Measurements from ENCODE around the gene PCIF1.
A peak's percentile ranks its signal among the peaks of the same experiment; 100 is the strongest.

Gene PCIF1

DNA sequence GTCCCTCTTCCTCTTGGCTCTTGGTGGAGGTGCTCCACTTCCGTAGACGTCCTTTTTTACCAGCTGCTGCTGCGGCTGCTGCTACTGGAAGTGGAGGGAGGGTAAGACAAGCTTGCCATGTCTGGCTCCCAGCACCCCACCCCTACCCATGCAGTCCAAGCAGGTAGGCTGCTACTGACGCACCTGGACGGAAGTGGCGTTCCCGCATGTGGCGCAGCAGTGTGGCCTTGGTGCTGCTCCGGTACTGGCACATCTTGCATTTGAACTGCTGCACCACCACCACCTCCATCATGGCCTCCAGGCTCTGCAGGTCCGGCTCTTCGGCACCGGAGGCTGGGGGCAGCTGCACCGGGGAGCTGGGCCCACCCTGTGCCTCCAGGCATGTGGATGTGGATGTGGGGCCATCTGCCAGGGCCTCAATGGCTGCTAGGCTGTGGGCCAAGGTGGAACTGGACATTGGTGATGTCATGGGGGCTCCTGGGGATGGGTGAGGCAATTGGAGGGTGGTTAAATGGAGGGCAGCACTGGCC lies 33.1 kb downstream of the PCIF1 start:
- Histone ChIP-seq H3K36me3 (ENCODE audit: control insufficient read depth in 2 of 2, insufficient read depth in 1 of 2, low read length in 2 of 2) (peaks cover 0 to 77% of the 10 kb centered on the region in 2 experiments; a peak in 2 of 3 replicates), H3K27ac (ENCODE audit: extremely low read depth, low read depth, low read length) (no peak overlapping the region), H3K4me3 (ENCODE audit: low read depth, low read length) (no peak overlapping the region), H3K4me1 (ENCODE audit: control insufficient read depth, insufficient read depth, low read length) (no peaks in the 10 kb centered on the region), H3K9me3 (ENCODE audit: control insufficient read depth, insufficient read depth, low read depth, low read length) (no peaks in the 10 kb centered on the region)
- TF ChIP-seq ZNF660 (tag by site-specific recombination; IDR thresholded peaks at IDR 0.05) (no peak), ZNF792 (tag by site-specific recombination; IDR thresholded peaks at IDR 0.05) (no peak), ZNF416 (tag by site-specific recombination; IDR thresholded peaks at IDR 0.05) (no peak)
- POLR2A ChIA-PET, result interaction anchor here (0.5 to 0.6 kb wide), 2 partner anchors 13 to 101 kb away, joined by 4 to 6 read pairs; no protein-coding TSS in a partner anchor
- CTCF ChIA-PET, result no interaction called here

DNA sequence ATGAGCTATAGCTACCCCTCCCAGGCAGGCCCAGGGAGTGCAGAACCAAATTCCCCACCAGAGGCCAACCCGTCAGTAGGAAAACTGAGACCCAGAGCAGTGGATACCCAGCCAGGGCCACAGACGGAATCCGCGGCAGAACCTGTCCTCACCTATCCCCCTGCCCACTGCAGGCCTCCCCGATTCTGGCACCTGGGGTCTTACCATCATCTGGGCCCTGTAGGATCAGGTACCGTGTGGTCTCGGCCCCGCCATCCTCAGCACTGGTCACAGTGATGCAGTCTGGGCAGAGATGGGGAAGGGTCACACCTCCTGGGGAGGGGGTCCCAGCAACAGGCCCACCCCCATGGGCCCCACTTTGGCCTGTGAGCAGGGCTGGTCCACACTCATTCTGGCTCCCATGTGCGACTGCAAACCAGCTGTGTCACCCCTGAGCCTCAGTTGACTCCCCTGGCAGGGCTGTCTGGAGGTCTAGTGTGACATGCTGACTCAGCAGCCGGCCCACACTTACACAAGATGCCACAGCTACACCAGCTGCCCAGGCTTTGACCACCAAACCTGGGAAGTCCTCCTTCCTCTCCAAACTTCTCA lies 33.7 kb downstream of the PCIF1 start:
- H3K27ac ChIP-seq (ENCODE audit: extremely low read depth, low read depth, low read length), result no peak overlapping the region
- no peak for TF ChIP-seq ZNF121 (tag by site-specific recombination; IDR thresholded peaks at IDR 0.05)
- TF ChIP-seq ZNF416 (tag by site-specific recombination; IDR thresholded peaks at IDR 0.05), result no peak
- TF ChIP-seq, protein P1, sequence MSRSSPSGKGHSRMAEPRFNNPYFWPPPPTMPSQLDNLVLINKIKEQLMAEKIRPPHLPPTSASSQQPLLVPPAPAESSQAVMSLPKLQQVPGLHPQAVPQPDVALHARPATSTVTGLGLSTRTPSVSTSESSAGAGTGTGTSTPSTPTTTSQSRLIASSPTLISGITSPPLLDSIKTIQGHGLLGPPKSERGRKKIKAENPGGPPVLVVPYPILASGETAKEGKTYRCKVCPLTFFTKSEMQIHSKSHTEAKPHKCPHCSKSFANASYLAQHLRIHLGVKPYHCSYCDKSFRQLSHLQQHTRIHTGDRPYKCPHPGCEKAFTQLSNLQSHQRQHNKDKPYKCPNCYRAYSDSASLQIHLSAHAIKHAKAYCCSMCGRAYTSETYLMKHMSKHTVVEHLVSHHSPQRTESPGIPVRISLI (tag by site-specific recombination; IDR thresholded peaks at IDR 0.05), result no peak
- TF ChIP-seq OSR2 (tag by site-specific recombination; IDR thresholded peaks at IDR 0.05), result no peak
- TF ChIP-seq, protein P2, sequence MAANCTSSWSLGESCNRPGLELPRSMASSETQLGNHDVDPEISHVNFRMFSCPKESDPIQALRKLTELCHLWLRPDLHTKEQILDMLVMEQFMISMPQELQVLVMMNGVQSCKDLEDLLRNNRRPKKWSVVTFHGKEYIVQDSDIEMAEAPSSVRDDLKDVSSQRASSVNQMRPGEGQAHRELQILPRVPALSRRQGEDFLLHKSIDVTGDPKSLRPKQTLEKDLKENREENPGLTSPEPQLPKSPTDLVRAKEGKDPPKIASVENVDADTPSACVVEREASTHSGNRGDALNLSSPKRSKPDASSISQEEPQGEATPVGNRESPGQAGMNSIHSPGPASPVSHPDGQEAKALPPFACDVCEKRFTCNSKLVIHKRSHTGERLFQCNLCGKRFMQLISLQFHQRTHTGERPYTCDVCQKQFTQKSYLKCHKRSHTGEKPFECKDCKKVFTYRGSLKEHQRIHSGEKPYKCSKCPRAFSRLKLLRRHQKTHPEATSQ (tag by site-specific recombination; IDR thresholded peaks at IDR 0.05), result no peak
- peaks cover 0 to 72% of the 10 kb centered on the region in 2 experiments; a peak in 2 of 3 replicates for H3K36me3 ChIP-seq (ENCODE audit: control insufficient read depth in 2 of 2, insufficient read depth in 1 of 2, low read length in 2 of 2)
- H3K4me3 ChIP-seq (ENCODE audit: low read depth, low read length), result no peak overlapping the region
- ChIA-PET POLR2A (interaction anchor here (0.6 kb wide), 1 partner anchor 102 kb away, joined by 6 read pairs; no protein-coding TSS in a partner anchor), CTCF (interaction anchor here (1.1 to 3.5 kb wide), 9 partner anchors 8 to 172 kb away, joined by 3 to 26 read pairs (median 14); partner anchors contain the start of gene PCIF1)
- H3K9me3 ChIP-seq (ENCODE audit: control insufficient read depth, insufficient read depth, low read depth, low read length), result no peaks in the 10 kb centered on the region
- no peaks in the 10 kb centered on the region for H3K4me1 ChIP-seq (ENCODE audit: control insufficient read depth, insufficient read depth, low read length)

DNA sequence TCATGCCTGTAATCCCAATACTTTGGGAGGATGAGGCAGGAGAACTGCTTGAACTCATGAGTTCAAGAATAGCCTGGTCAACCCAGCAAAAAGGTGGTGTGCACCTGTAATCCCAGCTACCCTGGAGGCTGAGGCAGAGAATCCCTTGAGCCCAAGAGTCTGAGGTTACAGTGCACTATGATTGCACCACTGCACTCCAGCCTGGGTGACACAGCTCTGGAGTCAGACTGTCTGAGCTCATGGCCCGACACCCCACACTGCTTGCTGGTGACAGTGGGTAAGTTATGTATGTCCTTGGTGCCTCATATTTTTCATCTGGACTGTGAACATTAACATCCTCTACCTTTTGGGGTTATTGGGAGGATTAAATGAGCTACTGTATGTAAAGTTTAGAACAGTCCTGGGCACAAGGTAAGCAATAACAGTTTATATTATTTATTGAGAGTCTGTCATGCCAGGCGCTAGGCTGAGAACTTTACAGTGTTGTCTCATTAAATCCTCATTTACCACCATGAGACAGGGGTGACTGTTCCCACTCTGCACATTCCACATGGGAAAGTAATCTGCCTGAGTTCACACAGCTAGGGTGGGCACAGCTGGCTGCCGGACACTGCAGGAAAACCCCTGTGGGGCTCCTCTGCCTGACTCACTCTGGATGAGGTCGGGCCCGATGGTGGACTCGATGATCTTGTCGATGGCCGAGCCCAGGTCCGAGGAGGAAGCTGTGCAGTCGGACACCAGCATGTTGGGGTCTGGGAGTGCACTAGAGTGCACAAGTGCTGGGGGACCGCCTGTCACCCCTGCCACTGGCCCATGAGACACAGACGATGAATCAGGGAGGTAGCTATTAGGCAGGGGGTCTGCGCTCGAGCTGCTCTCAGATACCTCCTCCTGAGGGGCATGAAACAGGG lies 34.6 kb downstream of the PCIF1 start:
- TF ChIP-seq, protein P3, sequence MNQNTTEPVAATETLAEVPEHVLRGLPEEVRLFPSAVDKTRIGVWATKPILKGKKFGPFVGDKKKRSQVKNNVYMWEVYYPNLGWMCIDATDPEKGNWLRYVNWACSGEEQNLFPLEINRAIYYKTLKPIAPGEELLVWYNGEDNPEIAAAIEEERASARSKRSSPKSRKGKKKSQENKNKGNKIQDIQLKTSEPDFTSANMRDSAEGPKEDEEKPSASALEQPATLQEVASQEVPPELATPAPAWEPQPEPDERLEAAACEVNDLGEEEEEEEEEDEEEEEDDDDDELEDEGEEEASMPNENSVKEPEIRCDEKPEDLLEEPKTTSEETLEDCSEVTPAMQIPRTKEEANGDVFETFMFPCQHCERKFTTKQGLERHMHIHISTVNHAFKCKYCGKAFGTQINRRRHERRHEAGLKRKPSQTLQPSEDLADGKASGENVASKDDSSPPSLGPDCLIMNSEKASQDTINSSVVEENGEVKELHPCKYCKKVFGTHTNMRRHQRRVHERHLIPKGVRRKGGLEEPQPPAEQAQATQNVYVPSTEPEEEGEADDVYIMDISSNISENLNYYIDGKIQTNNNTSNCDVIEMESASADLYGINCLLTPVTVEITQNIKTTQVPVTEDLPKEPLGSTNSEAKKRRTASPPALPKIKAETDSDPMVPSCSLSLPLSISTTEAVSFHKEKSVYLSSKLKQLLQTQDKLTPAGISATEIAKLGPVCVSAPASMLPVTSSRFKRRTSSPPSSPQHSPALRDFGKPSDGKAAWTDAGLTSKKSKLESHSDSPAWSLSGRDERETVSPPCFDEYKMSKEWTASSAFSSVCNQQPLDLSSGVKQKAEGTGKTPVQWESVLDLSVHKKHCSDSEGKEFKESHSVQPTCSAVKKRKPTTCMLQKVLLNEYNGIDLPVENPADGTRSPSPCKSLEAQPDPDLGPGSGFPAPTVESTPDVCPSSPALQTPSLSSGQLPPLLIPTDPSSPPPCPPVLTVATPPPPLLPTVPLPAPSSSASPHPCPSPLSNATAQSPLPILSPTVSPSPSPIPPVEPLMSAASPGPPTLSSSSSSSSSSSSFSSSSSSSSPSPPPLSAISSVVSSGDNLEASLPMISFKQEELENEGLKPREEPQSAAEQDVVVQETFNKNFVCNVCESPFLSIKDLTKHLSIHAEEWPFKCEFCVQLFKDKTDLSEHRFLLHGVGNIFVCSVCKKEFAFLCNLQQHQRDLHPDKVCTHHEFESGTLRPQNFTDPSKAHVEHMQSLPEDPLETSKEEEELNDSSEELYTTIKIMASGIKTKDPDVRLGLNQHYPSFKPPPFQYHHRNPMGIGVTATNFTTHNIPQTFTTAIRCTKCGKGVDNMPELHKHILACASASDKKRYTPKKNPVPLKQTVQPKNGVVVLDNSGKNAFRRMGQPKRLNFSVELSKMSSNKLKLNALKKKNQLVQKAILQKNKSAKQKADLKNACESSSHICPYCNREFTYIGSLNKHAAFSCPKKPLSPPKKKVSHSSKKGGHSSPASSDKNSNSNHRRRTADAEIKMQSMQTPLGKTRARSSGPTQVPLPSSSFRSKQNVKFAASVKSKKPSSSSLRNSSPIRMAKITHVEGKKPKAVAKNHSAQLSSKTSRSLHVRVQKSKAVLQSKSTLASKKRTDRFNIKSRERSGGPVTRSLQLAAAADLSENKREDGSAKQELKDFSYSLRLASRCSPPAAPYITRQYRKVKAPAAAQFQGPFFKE (tag by site-specific recombination; IDR thresholded peaks at IDR 0.05; ENCODE audit: borderline replicate concordance), result no peak
- TF ChIP-seq ZIC2 (tag by site-specific recombination; IDR thresholded peaks at IDR 0.05) (peak; percentile 74), ZNF404 (tag by site-specific recombination; IDR thresholded peaks at IDR 0.05) (no peak)
- H3K4me3 ChIP-seq (ENCODE audit: low read depth, low read length), result no peak overlapping the region
- H3K27ac ChIP-seq (ENCODE audit: extremely low read depth, low read depth, low read length), result no peak overlapping the region
- no peaks in the 10 kb centered on the region for H3K9me3 ChIP-seq (ENCODE audit: control insufficient read depth, insufficient read depth, low read depth, low read length)
- CTCF ChIA-PET, result interaction anchor here (0.8 to 3.5 kb wide), 24 partner anchors 9 to 380 kb away, joined by 3 to 26 read pairs (median 6); partner anchors contain the start of genes ACOT8, PCIF1 and ZSWIM3
- POLR2A ChIA-PET, result interaction anchor here (1.0 to 1.2 kb wide), 4 partner anchors 8 to 36 kb away, joined by 5 to 6 read pairs (median 5); no protein-coding TSS in a partner anchor
- H3K36me3 ChIP-seq (ENCODE audit: control insufficient read depth in 2 of 2, insufficient read depth in 1 of 2, low read length in 2 of 2), result peaks cover 0 to 64% of the 10 kb centered on the region in 2 experiments; a peak in 2 of 3 replicates
- no peaks in the 10 kb centered on the region for H3K4me1 ChIP-seq (ENCODE audit: control insufficient read depth, insufficient read depth, low read length)

Measured in HEK293 (cell line).